ENCODE data around the gene CHRNA7.

CHRNA7 gene

DNA sequence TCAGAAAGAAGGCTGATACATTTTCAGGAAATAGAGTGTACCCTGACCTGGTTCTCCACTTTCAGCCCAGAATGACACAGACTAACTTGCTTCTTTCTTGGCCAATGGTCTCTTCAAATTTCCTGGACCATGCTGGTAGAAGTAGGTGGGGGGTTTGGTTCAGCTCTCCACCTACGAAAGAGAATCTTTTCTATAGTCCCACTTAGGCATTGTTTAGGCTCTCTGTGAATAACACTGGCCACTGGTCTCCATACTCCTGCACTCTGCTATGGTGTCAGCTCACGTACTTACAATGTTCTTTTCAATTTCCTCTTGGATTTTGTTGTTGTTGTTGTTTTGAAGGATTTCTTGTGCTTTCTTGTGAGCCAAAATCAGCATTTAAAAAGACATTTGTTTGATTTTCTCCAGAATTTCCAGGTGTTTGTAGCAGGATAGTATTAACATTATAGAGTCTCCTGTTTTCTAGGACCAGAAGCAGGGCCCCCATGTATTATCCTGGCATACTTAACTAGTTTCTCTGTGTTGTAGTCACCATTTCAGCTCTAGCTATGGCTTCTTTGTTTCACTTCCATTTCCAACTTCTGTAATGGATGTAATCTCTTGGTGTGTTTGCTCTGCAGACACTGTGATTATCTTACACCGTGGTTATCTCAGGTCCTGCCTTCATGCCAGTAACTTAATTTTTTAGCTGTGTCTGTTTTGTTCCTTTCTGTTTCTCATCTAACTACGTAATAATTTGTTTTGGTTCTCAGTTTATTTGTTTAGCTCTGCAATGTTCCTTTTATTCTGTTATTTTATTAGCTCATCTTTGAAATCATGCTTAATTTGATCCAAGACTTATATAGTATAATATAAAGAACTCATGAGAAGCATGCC is 61.4 kb downstream of the CHRNA7 start:
- no peak for DNase-seq

DNA sequence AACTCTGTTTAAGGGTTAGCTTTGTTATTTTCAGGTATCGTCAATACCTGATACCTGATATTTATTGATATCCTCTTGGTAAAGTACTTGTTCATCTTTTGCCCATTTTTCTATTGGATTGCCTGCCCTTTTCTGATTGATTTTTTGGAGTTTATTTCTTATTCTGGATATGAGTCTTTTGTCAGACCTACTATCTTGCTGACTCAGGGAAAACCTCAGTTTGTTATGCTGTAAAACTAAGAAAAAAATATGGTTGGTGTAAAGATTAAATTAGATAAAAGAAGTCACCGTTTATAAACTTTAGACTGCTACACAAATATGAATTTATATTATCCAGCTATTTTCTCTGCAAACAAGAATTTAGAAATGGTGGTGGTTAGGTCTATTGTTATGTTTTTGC is 65.9 kb downstream of the CHRNA7 start:
- no peak for DNase-seq

DNA sequence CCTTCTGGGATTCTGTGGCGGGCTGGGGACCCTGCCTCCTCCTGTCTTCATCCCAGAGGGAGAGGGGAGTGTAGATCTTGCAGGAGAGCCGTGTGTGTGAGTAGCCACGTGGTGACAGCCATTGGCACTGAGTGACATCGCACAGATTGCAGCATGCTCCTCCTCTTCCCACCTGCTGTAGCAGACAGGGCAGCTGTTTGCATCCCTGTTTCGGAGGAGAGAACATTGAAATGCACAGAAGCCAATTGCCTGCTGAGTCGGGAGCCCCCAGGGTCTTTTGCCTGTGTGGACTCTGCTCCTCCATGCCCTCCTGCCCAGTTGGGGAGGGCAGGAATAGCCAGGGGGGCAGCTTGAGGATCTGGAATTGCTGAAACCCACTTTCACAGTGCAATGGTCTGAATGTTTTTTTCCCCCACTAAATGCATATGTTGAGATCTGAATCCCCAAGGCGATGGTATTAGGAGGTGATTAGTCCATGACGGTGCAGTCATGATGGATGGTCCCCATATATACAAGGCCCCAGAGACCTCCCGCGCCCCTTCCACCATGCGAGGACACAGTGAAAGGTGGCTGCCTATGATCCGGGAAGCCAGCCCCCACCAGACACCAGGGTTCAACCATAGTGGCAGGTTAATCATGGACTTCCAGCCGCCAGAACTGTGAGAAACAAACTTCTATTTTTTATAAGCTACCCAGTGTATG is 66.8 kb downstream of the CHRNA7 start:
- DNase-seq, result no peak

DNA sequence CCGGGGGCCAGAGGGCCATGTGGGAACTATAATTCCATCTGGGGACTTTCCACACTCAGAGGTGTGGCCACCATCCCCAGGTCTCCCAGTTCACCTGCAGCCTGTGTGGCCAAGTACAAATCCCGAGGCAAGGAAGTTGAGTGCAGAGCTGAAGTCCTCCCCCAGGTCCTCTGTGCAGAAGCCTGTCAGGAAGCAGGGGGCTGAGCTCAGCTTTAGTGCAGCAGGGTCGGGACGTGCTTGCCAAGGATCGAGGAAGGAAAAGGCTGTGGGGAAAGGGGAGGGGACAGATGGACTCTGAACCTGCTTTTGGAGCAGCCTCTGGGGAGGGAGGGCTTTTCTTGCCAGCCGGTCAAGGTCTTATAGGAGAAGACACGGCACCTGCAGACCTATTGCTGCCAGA is 67.7 kb downstream of the CHRNA7 start:
- DNase-seq, result no peak

DNA sequence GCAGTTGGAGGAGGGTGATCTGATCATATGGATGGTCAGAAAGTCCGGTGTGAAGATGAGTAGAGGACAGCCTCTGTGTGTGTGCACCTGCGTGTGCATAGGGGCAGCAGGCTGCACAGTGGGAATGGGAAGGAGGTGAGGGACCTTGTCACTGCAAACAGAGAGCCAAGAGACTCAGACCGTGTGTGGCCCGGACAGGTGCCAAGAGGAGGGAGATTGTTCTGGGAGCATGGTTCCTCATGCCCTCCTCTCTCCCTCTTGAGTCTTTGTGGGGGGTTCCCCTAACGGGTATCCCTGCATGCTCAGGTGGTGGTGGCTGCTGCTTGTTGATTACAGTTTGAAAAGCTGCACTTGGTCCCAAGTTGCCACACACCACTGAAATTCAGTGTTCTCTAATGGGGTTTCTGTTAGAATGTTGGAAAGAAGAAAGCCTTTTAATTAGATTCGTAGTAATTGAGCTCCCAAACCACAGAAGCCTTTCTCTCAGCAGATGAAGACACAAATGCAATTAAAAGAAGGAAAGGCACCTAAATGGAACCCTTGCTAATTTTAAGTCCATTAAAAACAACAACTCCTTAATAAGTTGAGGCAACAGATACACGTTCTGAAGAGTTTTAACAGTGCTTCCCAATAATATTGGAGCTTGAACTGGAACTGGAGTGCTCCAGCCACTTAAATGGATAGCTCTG is 68.9 kb downstream of the CHRNA7 start:
- no peak for DNase-seq

DNA sequence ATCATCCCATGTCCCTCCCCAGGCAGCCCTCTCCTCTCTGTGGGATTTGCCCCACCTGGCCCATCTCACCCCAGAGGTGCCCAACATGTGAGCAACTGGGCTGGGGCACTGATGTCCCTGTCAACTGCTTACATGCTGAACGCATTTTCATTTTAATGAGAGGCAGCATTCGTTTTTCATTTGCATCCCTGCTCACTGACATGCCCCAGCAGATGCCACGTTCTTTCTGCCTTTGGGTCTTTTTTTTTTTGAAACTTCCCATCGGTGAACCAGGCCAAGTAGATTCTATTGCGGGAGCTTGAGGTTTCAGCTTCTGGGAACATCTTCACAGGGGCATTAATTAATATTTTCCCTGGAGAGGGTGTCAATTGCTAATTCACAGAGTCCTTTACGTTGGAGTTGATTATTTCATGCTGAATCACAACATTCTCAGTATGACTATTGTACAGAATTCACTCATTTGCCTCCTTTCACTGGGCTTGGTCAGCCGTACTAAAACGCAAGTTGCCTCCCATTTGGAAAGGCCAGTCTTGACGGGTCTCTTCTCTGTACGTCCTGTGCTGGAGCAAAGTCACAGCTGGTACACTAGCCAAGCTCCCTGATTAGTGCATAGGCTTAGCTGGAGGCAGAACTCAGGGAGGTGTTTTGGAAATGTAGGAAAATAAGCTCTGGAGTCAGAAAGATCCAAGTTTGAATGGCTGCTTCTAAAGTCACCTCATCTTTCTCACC is 69.8 kb downstream of the CHRNA7 start:
- no peak for DNase-seq

DNA sequence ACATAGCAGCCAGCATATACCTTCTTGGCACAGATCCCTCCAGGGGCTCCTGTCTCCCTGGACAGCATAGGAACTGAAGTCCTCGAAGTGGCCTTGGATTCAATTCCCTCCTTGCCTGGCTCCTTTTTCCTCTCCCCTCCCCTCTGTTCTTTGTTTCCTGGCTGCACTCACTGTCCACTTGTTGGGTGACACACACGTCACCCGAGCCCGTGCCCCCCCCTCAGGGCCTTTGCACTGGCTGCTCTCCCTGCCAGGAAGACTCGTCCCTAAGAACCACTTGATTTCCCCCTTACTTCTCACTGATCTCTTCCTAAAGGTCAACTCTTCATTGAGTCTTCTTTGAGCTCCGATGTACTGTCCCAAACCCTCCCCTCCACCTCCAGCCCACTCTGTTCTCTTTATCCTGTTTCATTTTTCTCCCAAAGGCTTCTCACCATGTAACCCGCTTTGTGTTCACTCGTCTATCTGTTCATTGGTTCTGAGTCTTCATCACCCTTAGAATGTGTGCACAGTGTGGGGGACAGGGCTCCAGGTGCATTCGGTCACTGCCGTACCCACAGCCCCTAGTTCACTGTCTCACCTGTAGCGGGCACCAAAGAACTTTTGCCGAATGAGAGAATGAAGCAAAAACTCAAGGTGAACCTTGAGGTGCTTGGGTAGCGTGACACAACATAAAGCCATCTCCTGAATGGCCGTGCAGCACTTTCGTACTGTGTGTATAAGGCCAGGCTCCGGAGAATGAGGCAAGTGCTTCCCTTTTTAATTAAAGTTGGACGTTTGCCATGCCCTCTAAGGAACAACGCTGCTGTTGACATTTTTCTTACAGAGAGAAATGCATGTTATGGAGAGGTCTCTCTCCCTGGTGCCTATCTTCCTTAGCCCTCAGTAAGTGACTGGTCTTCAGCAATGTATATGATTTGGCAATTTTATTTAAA is 74.0 kb downstream of the CHRNA7 start:
- DNase-seq, result no peak

DNA sequence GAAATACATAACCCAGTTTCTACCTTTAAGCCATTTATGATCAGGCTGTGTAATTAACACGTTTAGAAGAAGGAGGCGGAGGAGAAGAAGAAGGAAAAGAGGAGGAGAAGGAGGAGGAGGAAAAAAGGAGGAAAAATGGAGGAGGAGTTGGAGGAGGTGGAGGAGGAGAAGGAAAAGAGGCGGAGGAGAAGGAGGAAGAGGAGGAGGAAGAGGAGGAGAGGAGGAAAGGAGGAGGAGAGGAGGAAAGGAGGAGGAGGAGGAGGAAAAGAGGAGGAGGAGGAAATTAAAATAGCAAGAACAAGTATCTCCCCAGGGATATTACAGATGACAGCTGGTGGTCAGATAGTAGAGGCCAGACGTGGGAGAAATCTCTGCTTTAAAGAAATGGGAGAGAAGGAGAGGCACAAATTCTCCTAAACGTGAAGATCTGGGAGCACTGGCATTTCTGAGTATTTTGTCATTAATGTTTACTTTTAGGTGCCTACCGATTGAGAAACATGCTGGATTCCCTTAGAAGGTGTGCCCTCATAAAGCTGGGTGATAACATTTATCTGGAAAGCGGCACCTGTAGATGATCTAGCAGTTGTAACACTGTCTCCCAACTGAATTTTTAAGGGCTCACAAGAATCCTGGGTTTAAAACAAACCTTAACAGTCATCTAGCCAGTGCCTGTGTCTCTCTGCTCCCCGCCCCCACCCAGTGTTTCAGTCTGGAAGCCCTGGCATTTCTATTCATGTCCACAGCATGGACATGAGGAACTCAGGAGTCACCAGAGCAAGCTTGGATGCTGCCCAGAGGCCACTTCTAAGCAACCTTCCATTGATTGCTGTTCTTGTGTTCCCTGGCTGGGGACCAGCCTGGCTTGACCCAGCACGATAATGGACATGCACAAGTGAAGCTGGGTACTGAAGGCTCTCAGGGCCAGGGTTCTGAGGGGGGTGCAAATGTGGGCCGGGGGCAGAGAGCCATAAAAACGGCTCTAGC is 75.2 kb downstream of the CHRNA7 start:
- no peak for DNase-seq

DNA sequence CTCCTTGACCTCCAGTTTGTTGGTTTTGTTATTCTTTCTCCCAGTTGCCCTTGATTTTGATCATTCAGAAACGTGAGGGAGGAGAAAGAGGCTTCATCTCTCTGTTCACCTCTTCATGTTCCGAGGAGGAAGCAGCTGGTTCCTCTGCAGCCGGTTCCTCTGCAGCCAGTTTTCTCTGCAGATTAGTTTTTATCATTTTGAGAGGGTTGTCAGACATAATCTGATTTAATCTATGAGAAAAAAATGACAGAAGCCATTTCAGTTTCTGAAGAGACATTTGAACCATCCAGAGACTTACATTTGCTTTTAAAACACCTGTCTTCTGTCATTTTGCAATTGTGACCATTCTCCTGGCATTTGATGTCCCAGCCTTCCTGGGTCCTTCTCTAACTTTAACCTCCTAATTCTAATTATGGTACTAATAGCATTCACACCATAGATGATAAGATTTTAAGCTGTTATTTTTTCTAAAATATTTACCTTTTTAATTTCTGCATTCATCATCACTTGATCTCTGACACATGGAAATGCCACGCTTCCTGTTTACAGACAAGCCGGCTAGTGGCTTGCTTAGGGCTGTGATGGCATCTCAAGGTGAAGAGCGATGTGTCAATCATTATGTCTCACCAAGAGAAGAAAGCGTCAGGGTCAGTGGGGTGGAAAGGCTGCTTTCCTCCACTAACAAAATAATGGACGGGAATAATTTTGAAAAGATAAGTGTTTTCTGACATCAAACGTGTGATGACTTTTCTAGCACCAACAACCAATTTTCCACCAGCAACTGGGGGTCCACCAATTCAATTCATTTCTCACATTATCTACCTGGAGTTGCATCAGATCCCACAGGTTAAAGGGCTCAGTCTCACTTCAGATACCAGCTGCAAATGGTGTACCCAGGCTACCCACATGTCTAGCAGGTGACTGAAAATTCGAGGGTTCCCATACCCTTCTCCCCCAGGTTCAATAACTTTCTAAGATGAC is 76.4 kb downstream of the CHRNA7 start:
- DNase-seq, result no peak

DNA sequence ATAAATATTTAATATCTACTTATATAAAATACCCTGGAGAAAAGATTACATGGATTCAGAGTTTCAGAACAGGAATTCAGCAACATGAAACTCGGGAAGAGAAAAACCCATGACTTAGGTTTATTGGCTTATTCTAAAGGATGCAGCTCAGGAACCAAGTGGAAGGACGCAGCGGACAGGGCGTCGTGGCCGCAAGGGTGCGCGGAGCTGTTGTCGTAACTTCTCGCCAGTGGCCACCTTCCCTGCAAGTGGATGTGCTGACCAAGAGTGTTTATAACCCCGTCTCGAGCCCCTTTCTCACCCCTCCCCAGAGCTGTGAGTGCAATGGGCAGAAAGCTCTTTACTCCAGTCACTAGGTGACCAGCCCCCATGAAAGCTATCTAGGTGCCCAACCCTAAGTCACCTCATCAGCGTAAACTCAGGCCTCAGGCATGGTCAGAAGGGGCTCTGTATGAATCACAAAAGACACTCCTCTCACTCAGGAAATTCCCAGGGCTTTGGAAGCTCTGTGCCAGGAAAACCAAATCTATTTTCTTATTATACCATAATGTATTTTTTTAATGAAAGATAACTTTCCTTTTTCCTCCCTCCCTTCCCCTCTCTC is 77.3 kb downstream of the CHRNA7 start:
- DNase-seq, result no peak

DNA sequence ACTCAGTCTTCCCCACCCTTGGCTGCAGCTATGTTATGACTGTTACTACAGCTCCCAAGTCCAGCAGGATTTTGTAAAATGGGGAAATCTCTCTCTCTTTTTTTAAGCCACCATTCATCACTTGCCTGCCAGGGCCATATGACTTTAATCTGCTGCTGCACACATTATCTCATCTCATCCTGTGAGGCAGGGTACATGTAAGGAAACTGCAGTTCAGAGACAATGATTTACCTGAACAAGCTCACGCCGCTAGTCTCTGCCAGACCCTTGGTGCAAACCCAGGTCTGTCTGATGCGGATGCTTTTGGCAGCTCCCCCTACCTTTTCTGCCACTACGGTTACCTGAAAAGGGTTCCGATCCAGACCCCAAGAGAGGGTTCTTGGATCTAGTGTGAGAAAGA is 78.3 kb downstream of the CHRNA7 start:
- DNase-seq, result no peak

DNA sequence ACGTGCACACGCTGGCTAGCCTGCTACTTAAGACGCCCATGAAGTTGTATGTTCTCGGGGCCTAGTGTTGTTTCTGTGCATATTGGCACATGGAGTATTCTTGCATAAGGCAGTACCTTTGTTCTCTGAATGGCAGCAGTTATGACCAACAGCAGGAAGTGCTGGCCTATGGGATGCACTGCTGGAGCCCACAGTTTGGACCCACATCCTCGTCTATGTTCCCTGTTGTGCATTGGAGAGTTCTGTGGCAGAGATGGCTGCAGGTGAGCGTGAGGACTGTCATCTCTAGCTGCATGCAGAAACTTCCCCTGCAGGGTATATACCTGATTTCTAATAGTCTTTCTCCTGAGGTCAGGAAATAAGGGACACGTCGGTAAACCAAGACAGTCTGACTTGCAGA is 81.8 kb downstream of the CHRNA7 start:
- no peak for DNase-seq

DNA sequence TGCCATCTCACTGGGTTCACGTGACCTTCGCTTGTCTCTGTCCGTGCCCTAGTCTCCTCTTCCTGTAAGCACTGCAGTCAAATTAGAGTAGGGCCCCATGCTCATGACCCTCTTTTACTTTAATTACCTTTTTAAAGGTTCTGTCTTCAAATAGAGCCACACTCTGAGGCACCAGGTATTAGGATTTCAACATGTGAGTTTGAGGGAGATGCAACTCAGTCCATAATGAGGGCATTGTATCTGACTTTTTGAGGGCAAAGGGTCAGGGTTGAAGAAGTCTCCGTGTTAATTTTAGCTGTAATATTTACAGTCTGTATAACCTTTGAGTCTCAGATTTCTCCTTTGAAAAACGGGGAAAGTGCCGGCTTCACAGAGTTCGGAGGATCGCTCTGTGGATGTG is 82.9 kb downstream of the CHRNA7 start:
- DNase-seq, result no peak

DNA sequence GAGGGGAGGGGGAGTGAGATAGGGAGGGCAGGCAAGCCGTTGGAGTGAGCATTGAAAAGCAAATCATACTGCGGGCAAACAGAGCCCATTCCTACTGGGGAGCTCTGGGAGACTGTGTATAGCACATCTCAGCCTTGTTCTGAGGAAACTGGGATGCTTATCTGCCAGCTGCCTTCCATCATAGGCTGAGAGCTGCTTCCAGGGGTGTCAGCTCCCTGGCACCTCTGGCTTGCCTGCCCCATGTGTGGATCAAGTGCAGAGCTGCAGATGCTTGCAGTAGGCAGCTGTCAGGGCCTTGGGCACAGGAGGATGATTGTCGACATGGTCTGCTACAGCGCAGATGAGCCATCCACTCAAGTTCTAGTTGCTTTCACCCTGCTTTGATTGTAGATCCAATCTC is 86.8 kb downstream of the CHRNA7 start:
- no peak for DNase-seq

DNA sequence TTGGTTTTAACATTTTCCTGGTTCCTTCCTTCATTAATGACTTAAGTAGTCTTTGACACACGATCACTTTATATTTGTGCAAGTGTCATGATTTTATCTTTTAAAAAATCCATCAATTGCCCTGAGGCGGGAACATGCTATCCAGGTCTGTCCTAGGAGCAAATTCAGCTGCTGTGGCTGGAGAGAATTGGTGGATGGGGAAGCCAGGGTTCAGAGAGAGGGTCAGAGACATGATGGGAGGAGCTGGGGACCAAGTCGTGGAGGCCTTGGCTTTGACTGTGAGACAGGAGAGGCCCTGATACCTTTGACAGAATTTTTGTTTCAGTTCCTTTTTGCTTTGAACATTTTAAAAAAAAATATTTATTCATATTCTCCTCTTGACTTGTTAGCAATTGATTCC is 89.0 kb downstream of the CHRNA7 start:
- DNase-seq, result no peak

DNA sequence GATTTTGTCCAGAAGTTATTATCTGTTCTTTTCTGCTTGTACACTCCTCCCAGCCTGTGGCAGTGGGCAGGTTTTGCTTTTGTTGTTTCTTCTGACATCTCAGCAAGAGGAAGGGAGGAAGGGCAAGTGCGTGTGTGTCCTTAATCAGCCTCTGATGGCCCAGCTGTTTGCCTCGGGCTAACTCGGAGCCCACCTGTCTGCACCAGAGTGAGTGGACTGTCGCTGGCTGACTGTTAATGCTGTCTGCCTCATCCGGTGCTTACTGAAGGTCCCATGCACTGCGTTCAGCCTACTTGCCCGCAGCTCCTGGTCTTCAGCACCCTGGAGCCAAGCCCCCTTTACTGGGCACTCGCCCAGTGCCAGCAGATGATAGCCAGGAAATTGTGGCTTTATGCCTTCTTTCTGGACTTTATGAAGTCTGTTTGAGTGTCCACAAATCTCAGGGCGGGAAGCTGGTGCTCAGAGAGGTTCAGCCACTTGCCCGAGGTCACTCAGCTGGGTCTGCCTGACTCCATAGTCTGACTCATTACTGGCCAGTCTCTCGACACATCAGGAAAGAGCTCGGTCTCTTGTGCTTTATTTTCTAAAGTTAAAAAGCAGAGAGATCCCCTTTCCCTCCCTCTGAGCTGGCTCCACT is 89.5 kb downstream of the CHRNA7 start:
- DNase-seq, result no peak

DNA sequence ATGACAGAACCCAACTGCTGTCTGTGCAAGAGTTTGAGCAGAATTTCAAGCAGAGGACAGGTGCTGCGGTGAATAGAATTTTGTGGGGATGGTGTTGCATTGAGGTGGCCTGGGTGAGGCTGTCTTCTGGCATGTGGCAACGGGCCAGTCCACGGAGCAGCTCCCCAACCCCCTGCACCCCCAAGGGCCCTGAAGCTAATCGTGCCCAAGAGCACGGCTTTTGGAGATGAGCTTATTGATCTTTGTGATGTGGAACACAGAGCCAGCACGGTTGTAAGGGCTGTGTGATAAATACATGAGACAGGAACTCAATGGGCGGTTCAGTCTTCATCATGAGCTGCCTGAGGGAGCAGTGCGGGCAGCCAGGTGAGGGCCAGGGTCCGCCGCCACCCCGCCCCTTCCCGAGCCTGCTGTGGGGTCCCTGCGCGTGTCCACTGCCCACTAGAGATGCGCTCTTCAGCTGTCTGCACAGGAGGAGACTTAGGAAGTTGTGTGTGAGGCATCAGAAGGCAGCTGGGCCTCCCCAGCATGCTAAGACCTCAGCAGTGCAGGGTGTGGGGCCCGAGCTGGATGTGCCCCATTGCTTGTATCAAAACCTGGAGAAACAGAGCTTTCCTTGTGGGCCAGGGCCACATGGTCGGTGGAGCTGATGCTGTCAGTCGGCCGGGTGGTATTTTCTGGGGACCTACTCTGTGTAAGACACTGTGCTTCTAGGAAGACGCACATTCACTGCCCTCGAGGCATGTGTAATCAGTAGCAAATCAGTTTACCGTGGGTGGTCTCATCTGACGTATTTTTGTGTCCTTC is 90.5 kb downstream of the CHRNA7 start:
- DNase-seq, result no peak

DNA sequence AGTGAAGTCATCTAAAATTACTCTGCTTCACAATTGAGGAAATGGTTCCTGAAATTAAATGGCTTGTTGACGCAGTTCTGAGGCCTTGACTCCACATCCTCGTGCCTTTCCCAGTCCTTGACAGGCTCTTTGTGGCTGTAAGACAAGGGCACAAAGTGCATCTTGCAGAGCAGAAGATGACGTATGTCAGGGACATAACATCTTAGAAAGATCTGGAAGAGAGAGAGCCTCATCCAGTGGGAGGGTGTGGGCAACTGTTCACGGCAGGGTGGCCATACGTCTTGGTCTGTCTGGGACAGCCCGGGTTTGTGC is 91.0 kb downstream of the CHRNA7 start:
- no peak for DNase-seq
